Measurements from ENCODE around the gene C1QA. TPM values are rescaled to one million over a fixed set of nuclear protein-coding genes. Genes with fewer than 3 reads are reported as not detected.
"Not testable (repeated sequence)": the region's sequence is repeated elsewhere in the genome, so short reads cannot be mapped to it uniquely, and the experiment has no call there.

C1QA gene
- total RNA-seq, 4 donors from 2014 or later, result 22.6 to 453 (median 190) TPM

GRCh38 chr1:22673486-22674409 lies 37.3 kb downstream of the C1QA start:
- Histone ChIP-seq H3K4me1 (no peaks in the 10 kb centered on the region), H3K27ac (no peak overlapping the region), H3K9me3 (no peaks in the 10 kb centered on the region), H3K27me3 (peaks cover 90% of the 10 kb centered on the region), H3K36me3 (no peaks in the 10 kb centered on the region), H3K4me3 (no peak overlapping the region)
- TF ChIP-seq, protein P1, sequence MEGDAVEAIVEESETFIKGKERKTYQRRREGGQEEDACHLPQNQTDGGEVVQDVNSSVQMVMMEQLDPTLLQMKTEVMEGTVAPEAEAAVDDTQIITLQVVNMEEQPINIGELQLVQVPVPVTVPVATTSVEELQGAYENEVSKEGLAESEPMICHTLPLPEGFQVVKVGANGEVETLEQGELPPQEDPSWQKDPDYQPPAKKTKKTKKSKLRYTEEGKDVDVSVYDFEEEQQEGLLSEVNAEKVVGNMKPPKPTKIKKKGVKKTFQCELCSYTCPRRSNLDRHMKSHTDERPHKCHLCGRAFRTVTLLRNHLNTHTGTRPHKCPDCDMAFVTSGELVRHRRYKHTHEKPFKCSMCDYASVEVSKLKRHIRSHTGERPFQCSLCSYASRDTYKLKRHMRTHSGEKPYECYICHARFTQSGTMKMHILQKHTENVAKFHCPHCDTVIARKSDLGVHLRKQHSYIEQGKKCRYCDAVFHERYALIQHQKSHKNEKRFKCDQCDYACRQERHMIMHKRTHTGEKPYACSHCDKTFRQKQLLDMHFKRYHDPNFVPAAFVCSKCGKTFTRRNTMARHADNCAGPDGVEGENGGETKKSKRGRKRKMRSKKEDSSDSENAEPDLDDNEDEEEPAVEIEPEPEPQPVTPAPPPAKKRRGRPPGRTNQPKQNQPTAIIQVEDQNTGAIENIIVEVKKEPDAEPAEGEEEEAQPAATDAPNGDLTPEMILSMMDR (IDR thresholded peaks at IDR 0.05), result peak in 2 of 4 experiments; percentile 42 to 52
- TF ChIP-seq EP300 (IDR thresholded peaks at IDR 0.05), result no peak
- TF ChIP-seq POLR2AphosphoS5 (IDR thresholded peaks at IDR 0.05), result no peak
- no peak for TF ChIP-seq POLR2A (IDR thresholded peaks at IDR 0.05)
- WGBS, 2 donors (ENCODE audit: low coverage in 1 of 2), result 11 to 15% methylated on average over 5 to 6 of the region's 17 CpGs
- ATAC-seq, result no peak

DNA sequence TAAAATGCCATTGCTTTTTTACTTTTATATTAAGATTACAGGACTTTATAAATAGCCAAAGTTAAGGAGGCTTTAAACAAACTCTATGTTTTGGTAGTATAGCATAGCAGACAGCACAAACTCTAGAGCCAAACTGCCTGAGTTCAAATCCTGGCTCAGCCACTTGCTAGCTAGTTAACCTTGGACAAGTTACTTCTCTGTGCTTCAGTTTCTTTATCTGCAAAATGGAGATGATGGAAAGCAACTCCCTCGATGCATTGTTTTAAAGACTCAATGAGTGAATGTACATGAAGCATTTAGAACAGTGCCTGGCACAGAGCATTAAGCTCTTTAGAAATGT lies 38.0 kb downstream of the C1QA start:
- Histone ChIP-seq H3K27ac (no peak overlapping the region), H3K27me3 (peaks cover 84% of the 10 kb centered on the region), H3K36me3 (no peaks in the 10 kb centered on the region), H3K9me3 (no peaks in the 10 kb centered on the region), H3K4me3 (no peak overlapping the region), H3K4me1 (no peaks in the 10 kb centered on the region)
- no peak for ATAC-seq
- TF ChIP-seq POLR2AphosphoS5 (IDR thresholded peaks at IDR 0.05) (no peak), POLR2A (IDR thresholded peaks at IDR 0.05) (no peak), EP300 (IDR thresholded peaks at IDR 0.05) (no peak)
- TF ChIP-seq, protein P1 (IDR thresholded peaks at IDR 0.05), result no peak
- 53 to 83% methylated on average over 1 of the region's 1 CpG for WGBS, 2 donors (ENCODE audit: low coverage in 1 of 2)

DNA sequence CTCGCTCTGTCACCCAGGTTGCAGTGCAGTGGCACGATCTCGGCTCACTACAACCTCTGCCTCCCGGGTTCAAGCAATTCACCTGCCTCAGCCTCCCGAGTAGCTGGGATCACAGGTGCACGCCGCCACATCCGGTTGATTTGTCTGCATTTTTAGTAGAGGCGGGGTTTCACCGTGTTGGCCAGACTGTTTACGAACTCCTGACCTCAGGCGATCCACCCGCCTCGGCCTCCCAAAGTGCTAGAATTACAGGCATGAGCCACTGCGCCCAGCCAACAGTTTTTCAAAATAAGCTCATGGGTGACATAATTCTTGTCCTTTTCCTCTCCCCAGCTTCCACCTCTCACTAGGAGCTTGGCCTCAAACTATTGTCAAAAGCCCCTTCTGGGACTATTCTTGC lies 39.7 kb downstream of the C1QA start:
- H3K4me1 ChIP-seq, ATAC-seq, H3K4me3 ChIP-seq, H3K9me3 ChIP-seq, H3K36me3 ChIP-seq, H3K27ac ChIP-seq: not testable (repeated sequence)
- H3K27me3 ChIP-seq, result peaks cover 66% of the 10 kb centered on the region
- 73 to 84% methylated on average over 5 to 14 of the region's 15 CpGs for WGBS, 2 donors (ENCODE audit: low coverage in 1 of 2)

- Histone ChIP-seq H3K4me3 (no peak overlapping the region), H3K36me3 (no peaks in the 10 kb centered on the region), H3K27me3 (peaks cover 65% of the 10 kb centered on the region), H3K4me1 (no peaks in the 10 kb centered on the region), H3K9me3 (no peaks in the 10 kb centered on the region), H3K27ac (no peak overlapping the region)
- TF ChIP-seq EP300 (IDR thresholded peaks at IDR 0.05), result no peak
- no peak for TF ChIP-seq POLR2AphosphoS5 (IDR thresholded peaks at IDR 0.05)
- no peak for TF ChIP-seq POLR2A (IDR thresholded peaks at IDR 0.05)
- TF ChIP-seq, protein P1 (IDR thresholded peaks at IDR 0.05), result no peak
- ATAC-seq, result no peak
- WGBS, 2 donors (ENCODE audit: low coverage in 1 of 2), result 69 to 90% methylated on average over 2 to 7 of the region's 37 CpGs
These were observed 40.6 kb downstream of the C1QA start for GRCh38 chr1:22676916-22677583.

GRCh38 chr1:22677931-22678896 lies 41.8 kb downstream of the C1QA start:
- Histone ChIP-seq H3K9me3 (no peaks in the 10 kb centered on the region), H3K4me3 (no peak overlapping the region), H3K27me3 (peaks cover 60% of the 10 kb centered on the region), H3K27ac (no peak overlapping the region), H3K4me1 (no peaks in the 10 kb centered on the region), H3K36me3 (no peaks in the 10 kb centered on the region)
- WGBS, 2 donors (ENCODE audit: low coverage in 1 of 2), result 71 to 80% methylated on average over 5 to 10 of the region's 13 CpGs
- no peak for ATAC-seq
- no peak for TF ChIP-seq EP300 (IDR thresholded peaks at IDR 0.05)
- TF ChIP-seq POLR2AphosphoS5 (IDR thresholded peaks at IDR 0.05), result no peak
- TF ChIP-seq, protein P1 (IDR thresholded peaks at IDR 0.05), result no peak
